Left cardiac atrium (tissue), 4 donors: ENCODE results near the gene GNG12. TPM values are rescaled to one million over a fixed set of nuclear protein-coding genes. Genes with fewer than 3 reads are reported as not detected.
"Not testable (repeated sequence)": the region's sequence is repeated elsewhere in the genome, so short reads cannot be mapped to it uniquely, and the experiment has no call there.

Experiments
- ATAC-seq, 2 donors: fragments of 200-7000 bp; cut with Tn5 transposase; one replicate each; pipeline ENCODE4 v1.9.1; 2020; ENCODE audit warnings: mild to moderate bottlenecking in 2 of 2, moderate library complexity in 2 of 2
- DNase-seq: peaks from one replicate; pipeline ENCODE4 v3.0.0-alpha.2; 2020
- intact Hi-C, 2 donors: fragments of 100-400 bp; cut with DNase I; formaldehyde crosslinking; loops; one replicate each; pipeline versions ENCODE4 v1.14.1 to v1.15.1; 2022 to 2023
- total RNA-seq, 2 donors: library from RNA; stranded (reverse); fragmentation: NEBNext Ultra II Directional; extraction: Animal tissue kit (Norgen Biotek cat#: 25700); gene quantifications; one replicate each; pipeline ENCODE4 v1.2.1, GENCODE V29; 2021
- donor health status: DM: no; HTN: yes; CAD: no.
- donor health status: DM: no; HTN: yes; CAD: no; lungs with severe emphysema.
- donor health status: DM: yes; HTN: yes; CAD: no.
- donor health status: Dilated cardiomyopathy.

GNG12 gene
- total RNA-seq, 2 donors from 2014 or later: 34.1 to 49.6 TPM

DNA sequence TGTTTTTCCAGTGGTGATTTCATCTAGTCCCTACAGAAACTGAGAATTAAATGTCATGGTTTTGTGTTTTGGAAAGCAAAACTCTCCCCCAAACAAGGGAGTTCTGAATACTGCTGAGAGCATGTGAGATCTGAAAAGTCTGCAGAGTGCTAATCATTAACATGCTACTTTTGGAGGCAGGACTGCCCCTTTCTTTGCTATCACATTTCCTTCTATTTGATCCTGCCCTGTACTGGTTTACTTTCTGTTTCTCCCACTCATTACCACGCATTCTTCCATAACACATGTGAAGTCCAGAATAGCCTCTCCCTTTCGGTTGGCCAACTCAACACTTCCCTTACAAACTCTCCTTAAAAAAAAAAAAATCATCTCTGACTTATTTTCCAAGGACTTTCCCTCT, 84.6 kb downstream of the GNG12 start:
- intact Hi-C loops: no loop called here
- ATAC-seq (peak; percentile 75 to 85), DNase-seq (no peak)

DNA sequence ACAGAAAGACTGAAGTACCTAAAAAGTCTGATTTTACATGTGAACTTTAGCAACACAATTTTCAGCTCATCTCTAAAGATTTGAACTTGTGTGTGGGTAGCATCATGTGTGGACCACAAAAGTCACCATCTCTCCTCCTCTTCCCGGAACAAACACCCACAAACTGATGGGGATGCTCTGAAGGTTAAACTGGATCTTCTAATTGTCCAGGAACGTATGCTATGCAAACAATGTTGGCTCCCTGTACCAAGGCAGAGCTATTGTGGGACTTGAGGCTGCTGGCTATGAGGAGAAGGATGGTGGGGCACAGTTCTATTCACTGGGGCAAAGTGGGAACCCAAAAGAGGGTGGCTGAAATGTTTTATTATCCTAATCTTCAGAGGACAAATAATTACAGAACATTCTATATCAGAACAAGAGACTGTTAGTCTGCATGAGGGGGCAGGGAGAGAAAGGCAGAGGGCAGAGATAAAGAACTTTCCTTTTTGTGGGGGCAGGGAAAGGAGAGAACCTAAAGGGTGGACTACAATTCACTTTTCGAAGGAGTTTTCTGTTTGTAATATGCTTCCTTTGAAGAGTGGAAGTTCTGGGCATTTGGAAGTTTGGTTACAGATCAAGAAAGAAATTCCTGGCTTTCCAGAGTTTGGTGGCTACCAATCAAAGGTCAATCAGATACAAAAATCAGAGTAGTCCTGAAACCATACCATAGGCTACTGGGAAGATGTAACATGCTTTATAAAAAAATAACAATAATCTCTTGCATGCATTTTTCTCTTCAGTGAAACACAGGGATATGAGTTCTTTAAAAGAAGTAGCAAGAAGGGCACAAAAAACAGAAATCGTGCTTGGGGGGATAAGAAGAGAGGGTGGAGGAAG, 85.4 kb downstream of the GNG12 start:
- ATAC-seq (peak; percentile 28 to 40), DNase-seq (no peak)
- intact Hi-C loops: no loop called here

DNA sequence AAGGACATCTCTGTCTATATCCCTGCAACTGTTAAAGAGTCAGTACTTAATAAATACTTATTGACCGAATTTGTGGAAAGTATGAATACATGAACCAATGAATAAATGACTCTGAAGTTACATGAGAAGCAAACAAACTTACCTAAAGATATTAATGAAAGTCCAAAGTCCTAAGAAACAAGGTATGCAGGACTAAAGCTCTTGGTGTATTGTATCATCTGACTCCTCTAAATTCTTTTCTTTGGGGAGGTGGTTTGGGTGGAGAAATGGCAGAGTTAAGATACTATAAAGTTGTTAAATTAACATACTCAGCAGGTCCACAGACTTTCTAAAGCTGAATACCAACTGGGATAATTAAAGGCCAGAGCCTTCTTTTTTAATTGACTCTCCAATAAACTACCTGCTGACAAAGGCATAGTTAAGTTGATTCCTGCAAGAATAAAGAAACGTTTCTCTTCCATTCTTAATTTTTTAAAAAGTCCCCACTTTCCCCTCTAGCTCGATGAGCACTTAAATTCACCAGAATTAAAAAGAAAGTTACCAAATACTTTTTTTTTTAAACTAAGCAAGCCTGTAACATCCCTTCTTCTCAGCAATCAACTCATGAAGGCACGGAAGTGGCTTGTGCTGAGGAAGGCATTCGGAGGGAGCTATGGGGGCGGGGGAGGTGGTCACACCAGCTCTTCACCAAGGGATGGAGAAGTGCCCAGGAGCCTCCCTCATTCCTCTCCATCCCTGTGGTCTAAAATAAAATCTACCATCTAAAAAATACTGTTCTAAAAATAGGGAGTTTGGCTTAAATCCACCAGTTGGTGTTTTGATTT, 87.2 kb downstream of the GNG12 start:
- no peak for ATAC-seq
- no peak for DNase-seq

DNA sequence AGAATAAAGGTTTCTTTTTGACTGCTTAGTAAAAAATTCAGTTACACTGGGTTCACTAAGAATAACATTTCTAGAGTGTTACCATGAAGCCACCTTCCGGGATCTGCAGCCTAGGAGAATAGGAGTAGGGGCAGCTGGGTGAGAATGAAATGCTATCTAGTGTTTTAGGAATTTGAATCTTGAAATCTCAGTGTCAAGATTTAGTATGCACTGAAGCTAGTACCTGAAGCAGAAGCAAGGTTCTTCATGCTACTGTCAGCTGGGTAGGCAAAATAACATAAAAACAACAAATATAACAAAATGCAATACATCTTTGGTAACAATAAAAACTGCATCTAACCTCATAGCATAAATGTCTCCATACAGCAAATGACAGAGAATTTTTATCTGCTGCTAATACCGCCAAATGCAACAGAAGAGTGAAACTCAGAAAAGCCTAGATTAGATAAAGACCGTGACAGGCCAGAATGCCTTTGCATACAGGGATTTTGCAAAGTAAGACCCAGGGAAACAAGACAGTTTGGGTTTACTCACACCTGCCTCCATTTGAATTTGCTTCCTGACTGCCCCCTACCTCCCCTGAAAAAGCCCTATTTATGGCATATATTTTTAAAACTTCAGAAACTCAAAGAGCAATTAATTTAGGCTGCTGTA, 90.1 kb downstream of the GNG12 start:
- intact Hi-C loops: no loop called here
- ATAC-seq (no peak), DNase-seq (no peak)

More for the DNA sequence above, 87.2 kb downstream of the GNG12 start:
- intact Hi-C loops: no loop called here

DNA sequence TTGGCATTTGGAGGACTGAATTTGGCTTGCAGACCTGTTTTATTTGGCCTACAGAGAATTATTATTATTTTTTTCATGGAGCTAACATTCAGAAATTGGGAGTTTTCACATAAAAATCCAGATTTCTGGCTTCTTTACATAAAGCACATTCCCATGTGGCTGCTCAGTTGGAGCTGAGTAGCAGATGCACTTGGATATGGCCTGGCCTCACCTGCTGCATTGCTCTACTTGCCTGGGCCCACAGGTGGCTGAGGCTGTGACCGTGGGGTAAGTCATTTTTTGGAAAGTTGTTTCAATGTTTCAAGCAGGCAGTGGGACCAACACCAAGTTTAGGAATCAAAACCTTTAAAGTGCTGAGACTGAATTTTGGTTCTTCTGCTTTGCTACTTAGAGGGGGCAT, 91.5 kb downstream of the GNG12 start:
- ATAC-seq (no peak), DNase-seq (no peak)
- intact Hi-C loops: no loop called here

GRCh38 chr1:67741121-67741520, 92.1 kb downstream of the GNG12 start:
- intact Hi-C loops: no loop called here
- DNase-seq: no peak
- ATAC-seq: no peak

DNA sequence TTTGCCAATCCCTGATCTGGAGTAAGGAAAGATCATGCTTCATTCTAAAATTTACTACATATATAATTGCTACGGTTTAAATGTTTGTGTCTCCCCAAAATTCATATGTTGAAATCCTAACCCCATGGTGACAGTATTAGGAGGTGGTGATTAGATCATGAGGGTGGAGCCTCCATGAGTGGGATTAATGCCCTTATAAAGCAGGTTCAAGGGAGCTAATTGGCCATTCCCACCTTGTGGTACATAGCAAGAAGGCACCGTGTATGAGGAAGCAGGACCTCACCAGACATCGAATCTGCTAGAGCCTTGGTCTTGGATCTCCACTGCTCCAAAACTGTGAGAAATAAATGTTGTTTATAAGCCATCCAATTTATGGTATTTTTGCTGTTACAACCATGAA, 92.7 kb downstream of the GNG12 start:
- intact Hi-C loops: no loop called here
- ATAC-seq (no peak), DNase-seq (no peak)

GRCh38 chr1:67739361-67739760, 93.9 kb downstream of the GNG12 start:
- no peak for ATAC-seq
- intact Hi-C loops: no loop called here
- no peak for DNase-seq

DNA sequence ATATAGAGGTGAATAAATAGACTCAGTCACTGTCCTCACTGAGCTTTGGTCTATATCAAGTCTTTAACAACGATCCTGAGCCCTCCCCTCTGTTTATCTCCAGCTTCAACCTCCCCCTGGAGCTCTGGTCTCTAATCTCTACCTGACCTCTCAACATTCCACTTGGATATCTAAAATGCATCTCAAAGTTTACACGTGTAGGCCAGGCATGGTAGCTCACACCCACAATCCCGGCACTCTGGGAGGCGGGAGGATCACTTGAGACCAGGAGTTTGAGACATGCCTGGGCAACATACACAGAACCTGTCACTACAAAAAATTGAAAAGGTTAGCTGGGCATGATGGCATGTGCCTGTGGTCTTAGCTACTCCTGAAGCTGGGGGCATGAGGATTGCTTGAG, 94.9 kb downstream of the GNG12 start:
- intact Hi-C loops: no loop called here
- ATAC-seq: no peak
- no peak for DNase-seq

GRCh38 chr1:67737875-67738274, 95.4 kb downstream of the GNG12 start:
- intact Hi-C loops: no loop called here
- no peak for DNase-seq
- ATAC-seq: no peak

DNA sequence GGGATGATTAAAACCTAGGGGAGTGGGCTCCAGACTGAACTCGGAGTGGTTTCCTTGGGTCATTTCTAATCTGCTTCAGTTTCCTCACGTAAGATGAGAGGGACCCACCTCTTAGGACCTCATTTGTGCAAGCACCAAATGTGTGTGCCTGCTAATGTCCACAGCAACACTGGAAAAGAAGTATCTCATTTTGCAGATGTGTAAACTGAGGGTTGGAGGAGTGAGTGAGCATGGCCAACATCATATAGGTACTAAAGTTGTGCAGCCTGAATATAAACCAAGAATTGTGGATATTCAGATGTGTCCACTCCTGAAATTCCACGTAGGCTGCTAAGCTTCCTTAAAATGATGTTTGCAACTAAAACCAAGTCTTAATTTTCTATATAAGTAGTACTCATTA, 96.5 kb downstream of the GNG12 start:
- DNase-seq (no peak), ATAC-seq (no peak)
- intact Hi-C loops: no loop called here

DNA sequence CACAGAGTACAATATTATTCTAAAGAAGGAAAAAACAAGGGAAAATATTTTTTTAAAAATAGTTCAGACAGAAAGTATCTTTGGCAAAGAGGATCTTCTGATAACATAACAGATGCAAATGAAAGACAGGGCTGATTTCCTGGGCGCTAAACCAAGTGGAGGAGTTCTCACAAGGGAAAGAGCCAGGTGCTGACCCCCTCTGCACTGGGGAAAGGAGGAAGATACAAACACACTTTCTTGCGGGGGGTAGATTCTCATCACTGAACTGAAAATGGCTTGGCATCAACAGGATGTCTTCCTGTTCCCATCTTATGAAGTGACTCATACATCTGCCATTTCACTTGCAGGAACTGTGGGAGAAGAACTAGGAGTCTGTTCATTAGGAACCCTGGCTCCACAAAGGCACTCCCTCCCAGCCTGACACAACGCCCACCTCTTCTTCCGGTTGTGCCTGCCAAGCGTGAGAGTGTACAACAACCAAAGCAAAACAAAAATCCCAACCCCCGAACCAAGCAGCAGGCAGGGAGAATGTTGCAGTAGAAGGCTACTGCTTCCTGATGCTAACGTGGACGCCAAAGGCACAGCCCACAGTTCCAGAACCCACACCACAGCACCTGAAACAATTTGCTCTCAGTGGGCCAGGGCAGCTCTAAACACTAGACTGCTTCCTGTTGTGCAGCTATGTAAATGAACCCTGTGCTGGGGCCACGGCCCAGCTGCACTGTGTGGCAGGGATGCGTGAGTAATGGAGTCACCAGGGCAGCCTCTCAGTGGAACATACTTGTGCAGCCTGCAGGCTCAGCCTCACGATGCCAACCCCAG, 97.2 kb downstream of the GNG12 start:
- DNase-seq (peak; percentile 81), ATAC-seq (peak; percentile 85 to 92)
- intact Hi-C loops: no loop called here

DNA sequence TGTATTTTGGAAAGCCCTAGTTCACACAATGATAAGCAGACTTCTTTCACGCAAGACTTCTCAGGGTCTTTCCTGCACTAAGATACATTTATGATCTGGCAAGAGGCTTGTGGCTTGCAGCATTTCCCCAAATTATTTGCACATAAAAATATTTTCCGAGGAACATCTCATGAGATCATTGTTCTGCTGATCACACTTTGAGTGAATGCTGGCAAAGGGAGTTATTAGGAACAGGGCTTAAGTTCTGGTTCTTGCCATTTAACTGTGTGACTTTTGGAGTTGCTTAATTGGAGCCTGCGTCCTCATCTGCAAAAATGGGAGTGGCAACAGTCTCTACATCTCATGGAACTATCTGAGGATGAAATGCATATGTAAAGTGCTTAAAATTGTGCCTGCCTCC, 98.1 kb downstream of the GNG12 start:
- intact Hi-C loops: no loop called here
- no peak for DNase-seq

DNA sequence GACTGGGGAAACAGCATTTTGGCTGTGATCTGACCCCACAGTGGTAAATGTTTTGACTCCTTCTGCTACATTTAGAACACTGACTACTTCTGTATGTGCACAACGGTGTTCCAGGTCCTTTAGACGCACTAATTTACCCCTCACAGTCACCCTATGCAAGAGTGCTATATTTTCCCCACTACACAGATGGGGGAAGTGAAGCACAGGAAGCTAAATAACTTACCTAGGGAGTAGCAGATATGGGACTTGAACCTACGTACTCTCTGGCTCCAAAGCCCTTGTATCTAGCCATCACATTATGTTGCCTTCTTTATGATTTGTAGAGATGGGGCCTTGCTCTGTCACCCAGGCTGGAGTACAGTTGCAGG, 99.0 kb downstream of the GNG12 start:
- no peak for ATAC-seq
- intact Hi-C loops: no loop called here

More for the DNA sequence above, 98.1 kb downstream of the GNG12 start:
- no peak for ATAC-seq

DNA sequence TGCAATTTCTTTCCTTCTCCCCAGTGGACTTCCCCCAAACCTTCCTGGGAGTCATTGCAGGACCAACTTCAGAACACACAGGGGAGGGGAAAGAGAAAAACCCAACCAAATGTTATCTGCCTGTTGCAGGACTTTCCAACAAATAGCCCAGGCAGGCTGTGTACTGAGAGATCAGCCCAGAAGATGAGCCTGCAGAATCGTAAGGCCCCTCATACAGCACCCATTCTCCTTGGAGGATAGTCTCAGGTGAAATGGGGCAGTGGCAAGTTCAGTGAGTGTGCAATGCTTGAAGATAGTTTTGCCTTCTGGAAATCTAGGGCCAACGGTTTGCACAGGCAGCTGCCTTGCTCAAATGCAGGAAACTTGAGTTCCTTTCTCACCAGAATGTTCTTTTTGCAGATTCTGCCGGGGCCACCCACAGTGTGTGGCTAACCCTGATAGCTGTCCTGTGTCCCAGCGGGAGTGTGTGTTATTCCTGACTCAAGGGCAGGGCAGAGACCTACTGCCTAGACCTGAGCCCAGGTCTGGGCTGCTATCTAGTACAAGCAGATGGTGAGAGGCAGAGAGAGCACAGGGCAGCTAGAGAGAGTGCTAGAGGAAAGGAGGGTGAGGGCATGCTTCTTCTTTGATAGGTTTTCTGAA, 99.5 kb downstream of the GNG12 start:
- no peak for ATAC-seq

More for the DNA sequence above, 99.0 kb downstream of the GNG12 start:
- DNase-seq: no peak

DNA sequence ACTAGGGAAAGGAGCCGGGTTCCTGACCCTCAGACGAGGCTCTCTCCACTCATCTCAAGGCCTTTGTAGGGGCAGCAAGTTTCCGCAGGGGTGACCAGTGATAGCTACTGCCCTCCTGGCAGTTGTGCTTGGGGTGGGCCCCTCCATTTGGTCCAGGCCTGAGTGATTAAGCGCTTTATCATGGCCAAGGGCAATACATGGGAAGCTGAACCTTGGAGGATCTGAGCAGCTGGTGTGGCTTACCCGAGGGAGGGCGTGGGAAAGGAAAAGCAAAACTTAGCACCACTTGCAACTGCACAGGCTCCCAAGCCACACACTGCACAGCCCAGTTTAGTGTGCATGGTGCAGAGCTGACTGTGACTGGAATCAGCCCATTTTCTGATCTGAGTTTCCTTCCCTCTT, 100.5 kb downstream of the GNG12 start:
- intact Hi-C loops: no loop called here
- peak; percentile 60 for DNase-seq
- ATAC-seq: peak; percentile 69 to 80

More for the DNA sequence above, 99.5 kb downstream of the GNG12 start:
- intact Hi-C loops: no loop called here
- DNase-seq: no peak

- ATAC-seq: no peak
- DNase-seq: no peak
- intact Hi-C loops: no loop called here
These were observed 101.9 kb downstream of the GNG12 start for GRCh38 chr1:67731322-67731721.

- ATAC-seq, intact Hi-C loops, DNase-seq: not testable (repeated sequence)
These were observed 103.0 kb downstream of the GNG12 start for GRCh38 chr1:67730312-67730711.

- intact Hi-C loops: no loop called here
- ATAC-seq: no peak
- no peak for DNase-seq
These were observed 103.4 kb downstream of the GNG12 start for GRCh38 chr1:67729872-67730271.
